AG04450 (cell line): ENCODE measurements around the gene SMYD5. TPM values are rescaled to one million over a fixed set of nuclear protein-coding genes. Genes with fewer than 3 reads are reported as not detected.

ENCODE experiments used
- CTCF ChIA-PET: fragments of 300-600, 350-600 bp; formaldehyde crosslinking; extraction: SDS; loops from one replicate; lab custom pipeline; 2022; ENCODE audit warnings: antibody characterized with exemption, inconsistent platforms; lab: Charles Lee
- POLR2A ChIA-PET: fragments of 350-600 bp; formaldehyde crosslinking; extraction: SDS; loops from one replicate; lab custom pipeline; 2021; ENCODE audit warnings: antibody characterized with exemption, inconsistent platforms; lab: Yijun Ruan, JAX
- DNase-seq: peaks from one replicate; pipeline ENCODE4 v3.0.0-alpha.2; 2011; ENCODE audit warnings: low read depth, low spot score
- H3K27ac ChIP-seq: one replicate; pipeline ENCODE4 v1.5.1; 2012; ENCODE audit warnings: low read depth, low read length, control low read depth
- H3K27me3 ChIP-seq: one replicate; pipeline ENCODE4 v1.6.0; 2012; ENCODE audit warnings: low read length; ENCODE audit not compliant: control insufficient read depth, insufficient read depth
- H3K4me3 ChIP-seq: 2 replicates; pipeline ENCODE4 v1.5.1; 2011; ENCODE audit warnings: mild to moderate bottlenecking, low read depth, low read length, control low read depth
- H3K9me3 ChIP-seq: 2 replicates; pipeline ENCODE4 v1.5.1; 2012; ENCODE audit warnings: low read length; ENCODE audit not compliant: control insufficient read depth, insufficient read depth
- CTCF ChIP-seq: IDR thresholded peaks from 2 replicates; pipeline ENCODE4 v1.5.1; 2011; ENCODE audit warnings: low read depth, low read length, control low read depth, inconsistent platforms
- polyA plus RNA-seq: library from polyadenylated mRNA; depleted of rRNA; stranded (reverse); fragments of >200 nt; gene quantifications from 2 replicates; pipeline ENCODE4 v1.2.3, GENCODE V29; 2011; rRNA removed

SMYD5 gene
- polyA plus RNA-seq, 1 experiment, result 10.4 TPM

- no peak for DNase-seq
- POLR2A ChIA-PET, result interaction anchor here (1.0 kb wide), 2 partner anchors 18 to 34 kb away, joined by 3 to 4 read pairs; partner anchors contain the start of gene CCT7
- CTCF ChIA-PET, result interaction anchor here (0.6 to 1.3 kb wide), 3 partner anchors 21 to 117 kb away, joined by 4 to 5 read pairs (median 4); partner anchors contain the start of gene ALMS1
- no peak for TF ChIP-seq CTCF
- Histone ChIP-seq H3K27ac (no peak overlapping the region), H3K9me3 (no peaks in the 10 kb centered on the region; the same call in 1 of the 2 replicates), H3K27me3 (peaks cover 27% of the 10 kb centered on the region), H3K4me3 (no peak overlapping the region)
These were observed 54.4 kb downstream of the SMYD5 start for GRCh38 chr2:73268366-73268829.

GRCh38 chr2:73268830-73269685 is 55.0 kb downstream of the SMYD5 start:
- ChIA-PET CTCF (interaction anchor here (0.6 to 1.3 kb wide), 2 partner anchors 22 to 117 kb away, joined by 4 to 5 read pairs; partner anchors contain the start of gene ALMS1), POLR2A (interaction anchor here (1.0 kb wide), 2 partner anchors 18 to 35 kb away, joined by 3 to 4 read pairs; partner anchors contain the start of gene CCT7)
- Histone ChIP-seq H3K27ac (no peak overlapping the region), H3K9me3 (no peaks in the 10 kb centered on the region; the same call in 1 of the 2 replicates), H3K4me3 (no peak overlapping the region), H3K27me3 (peaks cover 27% of the 10 kb centered on the region)
- peak; percentile 18 for TF ChIP-seq CTCF
- no peak for DNase-seq

- CTCF ChIA-PET, result no interaction called here
- H3K9me3 ChIP-seq, result no peaks in the 10 kb centered on the region; the same call in 1 of the 2 replicates
- DNase-seq, result no peak
These were observed 55.8 kb downstream of the SMYD5 start for GRCh38 chr2:73269686-73270465.

GRCh38 chr2:73272270-73272669 is 58.2 kb downstream of the SMYD5 start:
- H3K27me3 ChIP-seq, result peaks cover 22% of the 10 kb centered on the region
- POLR2A ChIA-PET, result no interaction called here
- no peak for TF ChIP-seq CTCF
- no peaks in the 10 kb centered on the region; the same call in 1 of the 2 replicates for H3K9me3 ChIP-seq
- CTCF ChIA-PET, result no interaction called here
- no peak overlapping the region for H3K4me3 ChIP-seq
- DNase-seq, result no peak
- H3K27ac ChIP-seq, result no peak overlapping the region

More at GRCh38 chr2:73269686-73270465, 55.8 kb downstream of the SMYD5 start:
- H3K4me3 ChIP-seq, result no peak overlapping the region
- no peak overlapping the region for H3K27ac ChIP-seq
- no peak for TF ChIP-seq CTCF
- POLR2A ChIA-PET, result no interaction called here
- peaks cover 27% of the 10 kb centered on the region for H3K27me3 ChIP-seq

Other genes with a start within 250 kb of the SMYD5 start
- gene SFXN5, start 142.5 kb upstream of the SMYD5 start, polyA plus RNA-seq, result 11.8 and 13.7 TPM in 2 replicates
- 29.6 and 37.5 TPM in 2 replicates for gene RAB11FIP5, start 101.3 kb upstream of the SMYD5 start, polyA plus RNA-seq
- gene NOTO, start 11.7 kb upstream of the SMYD5 start, polyA plus RNA-seq, result not detected in 2 replicates
- gene PRADC1, start 19.0 kb downstream of the SMYD5 start, polyA plus RNA-seq, result 11.6 and 12.0 TPM in 2 replicates
- gene CCT7, start 20.1 kb downstream of the SMYD5 start, polyA plus RNA-seq, result 303 and 331 TPM in 2 replicates
- 2.5 and 2.7 TPM in 2 replicates for gene FBXO41, start 70.2 kb downstream of the SMYD5 start, polyA plus RNA-seq
- gene EGR4, start 79.3 kb downstream of the SMYD5 start, polyA plus RNA-seq, result not detected in 2 replicates
- 8.1 and 9.3 TPM in 2 replicates for gene ALMS1, start 171.6 kb downstream of the SMYD5 start, polyA plus RNA-seq